HG03064 (cell line): ENCODE data around the gene CRLF2.
"Not testable (repeated sequence)": the region's sequence is repeated elsewhere in the genome, so short reads cannot be mapped to it uniquely, and the experiment has no call there.

ENCODE experiments used
- ATAC-seq: cut with Tn5 transposase; IDR thresholded peaks from one replicate; pipeline ENCODE4 v1.9.1; 2021; ENCODE audit warnings: low read depth; ENCODE audit not compliant: unreplicated experiment

CRLF2 gene

DNA sequence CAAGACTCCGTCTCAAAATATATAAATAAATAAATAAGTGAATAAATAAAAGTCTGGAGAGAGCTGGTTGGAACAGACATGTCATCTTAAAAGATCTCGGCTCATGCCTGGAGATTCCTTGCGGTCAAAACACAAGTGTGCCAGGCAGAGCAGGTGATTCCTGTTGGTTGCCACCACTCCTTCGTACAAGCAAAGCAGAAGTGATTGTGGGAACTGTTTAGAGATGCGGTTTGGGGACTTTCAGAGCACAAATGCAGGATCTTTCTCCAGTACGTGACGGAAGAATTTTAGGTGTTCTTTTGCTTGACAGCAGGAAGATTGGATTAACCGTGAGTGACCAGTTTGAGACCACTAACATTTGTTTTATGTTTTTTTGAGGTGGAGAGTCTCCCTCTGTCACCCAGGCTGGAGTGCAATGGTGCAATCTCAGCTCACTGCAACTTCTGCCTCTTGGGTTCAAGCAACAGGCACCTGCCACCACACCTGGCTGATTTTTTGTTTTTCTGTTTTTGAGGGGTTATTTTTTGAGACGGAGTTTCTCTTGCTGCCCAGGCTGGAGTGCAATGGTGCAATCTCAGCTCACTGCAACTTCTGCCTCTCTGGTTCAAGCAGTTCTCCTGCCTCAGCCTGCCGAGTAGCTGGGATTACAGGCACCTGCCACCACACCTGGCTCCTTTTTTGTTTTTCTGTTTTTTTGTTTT is 2.8 kb upstream of the CRLF2 start:
- ATAC-seq, result no peak

DNA sequence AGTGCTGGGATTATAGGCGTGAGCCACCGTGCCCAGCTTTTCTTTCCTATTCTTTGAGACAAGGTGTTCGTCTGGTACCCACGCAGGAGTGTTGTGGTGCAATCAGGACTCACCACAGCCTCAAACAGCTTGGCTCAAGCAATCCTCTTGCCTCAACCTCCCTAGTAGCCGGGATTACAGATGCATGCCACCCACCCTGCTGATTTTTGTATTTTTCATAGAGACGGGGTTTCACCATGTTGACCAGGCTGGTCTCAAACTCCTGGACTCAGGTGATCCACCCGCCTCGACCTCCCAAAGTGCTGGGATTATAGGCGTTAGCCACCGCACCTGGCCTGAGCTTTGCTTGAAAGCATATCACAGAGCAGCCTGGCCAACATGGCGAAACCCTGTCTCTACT is 1.5 kb upstream of the CRLF2 start:
- ATAC-seq, result no peak

DNA sequence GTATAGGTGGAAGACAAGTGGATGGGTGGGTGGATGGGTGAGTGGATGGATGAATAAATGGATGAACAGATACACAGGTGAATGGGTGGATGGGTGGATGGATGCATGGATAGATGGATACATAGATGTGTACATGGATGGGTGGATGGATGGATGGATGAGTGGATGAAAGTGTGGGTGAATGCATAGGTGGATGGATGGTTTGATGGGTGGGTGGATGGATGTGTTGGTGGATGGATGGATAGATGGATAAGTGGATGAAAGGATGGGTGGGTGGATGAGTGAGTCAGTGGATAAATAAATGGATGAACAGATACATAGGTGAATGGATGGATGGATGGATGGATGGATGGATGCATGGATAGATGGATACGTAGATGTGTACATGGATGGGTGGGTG is 1.6 kb downstream of the CRLF2 start:
- no peak for ATAC-seq

DNA sequence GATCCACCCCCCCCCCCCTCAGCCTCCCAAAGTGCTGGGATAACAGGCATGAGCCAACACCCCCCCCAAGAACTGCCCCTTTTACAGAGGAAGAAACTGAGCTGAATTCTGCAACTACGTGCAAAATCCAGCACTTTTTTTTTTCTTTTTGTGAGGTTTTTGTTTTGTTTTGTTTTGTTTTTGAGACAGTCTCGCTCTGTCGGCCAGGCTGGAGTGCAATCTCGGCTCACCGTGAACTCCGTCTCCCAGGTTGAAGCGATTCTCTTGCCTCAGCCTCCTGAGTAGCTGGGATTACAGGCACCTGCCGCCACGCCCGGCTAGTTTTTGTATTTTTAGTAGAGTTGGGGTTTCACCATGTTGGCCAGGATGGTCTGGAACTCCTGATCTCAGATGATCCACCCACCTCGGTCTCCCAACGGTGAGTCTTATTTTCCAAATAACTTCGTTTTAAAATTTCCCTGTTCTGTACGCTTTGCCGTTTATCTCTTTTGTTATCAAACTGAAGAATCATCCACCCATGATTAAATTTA is 4.9 kb downstream of the CRLF2 start:
- ATAC-seq, result no peak

DNA sequence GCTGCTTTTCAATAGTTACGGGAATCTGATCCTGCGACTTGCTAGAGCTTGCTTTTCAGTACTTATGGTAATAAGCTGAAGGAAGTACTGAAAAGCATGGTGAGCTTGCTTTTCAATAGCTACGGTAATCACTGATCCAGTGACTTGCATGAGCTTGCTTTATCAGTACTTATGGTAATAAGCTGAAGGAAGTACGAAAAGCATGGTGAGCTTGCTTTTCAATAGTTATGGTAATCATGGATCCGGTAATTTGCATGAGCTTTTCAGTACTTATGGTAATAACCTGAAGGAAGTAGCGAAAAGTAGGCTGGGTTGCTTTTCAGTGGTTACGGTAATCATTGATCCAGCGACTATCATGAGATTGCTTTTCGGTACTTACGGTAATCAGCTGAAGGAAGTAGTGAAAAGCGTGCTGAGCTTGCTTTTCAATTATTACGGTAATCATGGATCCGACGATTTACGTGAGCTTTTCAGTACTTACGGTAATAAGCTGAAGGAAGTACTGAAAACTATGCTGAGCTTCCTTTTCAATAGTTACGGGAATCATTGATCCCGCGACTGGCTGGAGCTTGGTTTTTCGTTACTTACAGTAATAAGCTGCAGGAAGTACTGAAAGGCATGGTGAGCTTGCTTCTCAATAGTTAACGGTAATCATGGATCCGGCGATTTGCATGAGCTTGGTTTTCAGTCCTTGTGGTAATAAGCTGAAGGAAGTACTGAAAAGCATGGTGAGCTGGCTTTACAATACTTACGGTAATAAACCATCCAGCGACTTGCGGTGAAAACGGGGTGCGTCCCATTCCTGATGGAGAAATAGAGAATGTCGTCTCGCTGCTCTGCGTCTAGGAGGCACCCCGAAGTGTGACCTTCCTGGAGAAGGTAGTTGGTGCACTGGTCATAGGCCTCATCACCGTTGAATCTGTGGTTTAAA is 6.5 kb downstream of the CRLF2 start:
- no peak for ATAC-seq

- ATAC-seq, result no peak
Observed at GRCh38 chrX:1202251-1202650, 10.2 kb downstream of the CRLF2 start.

- ATAC-seq, result no peak
Observed at GRCh38 chrX:1196436-1196835, 16.0 kb downstream of the CRLF2 start.

- ATAC-seq, result not testable (repeated sequence)
Observed at GRCh38 chrX:1192196-1192595, 20.3 kb downstream of the CRLF2 start.

- no peak for ATAC-seq
Observed at GRCh38 chrX:1190596-1191145, 21.8 kb downstream of the CRLF2 start.

DNA sequence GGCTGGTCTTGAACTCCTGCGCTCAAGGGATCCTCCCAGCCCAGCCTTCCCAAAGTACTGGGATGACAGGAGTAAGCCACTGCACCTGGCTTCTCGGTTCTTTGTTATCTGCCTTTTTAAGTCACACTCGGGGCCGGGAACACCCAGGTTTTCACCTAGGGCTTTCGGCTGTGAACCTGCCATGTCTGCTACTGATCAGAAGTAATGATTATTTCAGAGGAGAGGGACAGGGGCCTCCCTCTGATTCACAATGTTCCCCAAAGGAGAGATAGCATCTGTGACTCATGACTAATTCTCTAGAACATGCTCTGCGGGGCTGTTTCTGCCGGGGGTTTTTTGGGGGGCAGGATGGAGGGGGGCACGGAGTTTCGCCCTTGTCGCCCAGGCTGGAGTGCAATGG is 26.9 kb downstream of the CRLF2 start:
- no peak for ATAC-seq

- ATAC-seq, result no peak
Observed at GRCh38 chrX:1182211-1182610, 30.2 kb downstream of the CRLF2 start.

DNA sequence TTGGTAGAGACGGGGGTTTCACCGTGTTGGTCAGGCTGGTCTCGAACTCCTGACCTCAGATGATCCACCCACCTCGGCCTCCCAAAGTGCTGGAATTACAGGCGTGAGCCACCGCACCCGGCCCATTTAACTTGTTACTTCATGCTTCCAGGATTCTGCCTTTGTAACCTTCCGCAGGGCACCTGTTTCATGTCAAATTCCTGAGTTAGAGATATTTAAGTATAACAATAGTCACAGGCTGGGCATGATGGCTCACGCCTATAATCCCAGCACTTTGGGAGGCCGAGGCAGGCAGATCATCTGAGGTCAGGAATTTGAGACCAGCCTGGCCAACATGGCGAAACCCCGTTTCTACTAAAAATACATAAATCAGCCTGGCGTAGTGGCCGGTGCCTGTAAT is 30.8 kb downstream of the CRLF2 start:
- not testable (repeated sequence) for ATAC-seq

- ATAC-seq, result no peak
Observed at GRCh38 chrX:1181170-1181569, 31.3 kb downstream of the CRLF2 start.

GRCh38 chrX:1178580-1179057 is 33.8 kb downstream of the CRLF2 start:
- ATAC-seq, result no peak

GRCh38 chrX:1176531-1177320 is 35.7 kb downstream of the CRLF2 start:
- ATAC-seq, result not testable (repeated sequence)

- not testable (repeated sequence) for ATAC-seq
Observed at GRCh38 chrX:1174609-1175545, 37.6 kb downstream of the CRLF2 start.

DNA sequence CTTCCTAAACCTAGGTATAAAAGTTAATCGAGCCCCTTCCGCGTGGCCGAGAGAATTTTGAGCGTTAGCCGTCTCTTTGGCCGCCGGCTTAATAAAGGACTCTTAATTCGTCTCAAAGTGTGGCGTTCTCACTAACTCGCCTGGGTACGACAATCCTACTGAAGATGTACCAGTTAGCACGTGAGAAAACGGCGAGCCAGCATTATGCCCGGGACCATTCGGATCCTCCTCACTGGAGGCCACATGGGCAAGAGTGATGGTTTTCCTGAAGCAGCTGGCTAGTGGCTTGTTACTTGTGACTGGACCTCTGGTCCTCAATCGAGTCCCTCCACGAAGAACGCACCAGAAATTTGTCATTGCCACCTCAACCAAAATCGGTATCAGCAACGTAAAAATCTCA is 39.0 kb downstream of the CRLF2 start:
- ATAC-seq, result not testable (repeated sequence)

GRCh38 chrX:1172496-1172895 is 40.0 kb downstream of the CRLF2 start:
- ATAC-seq, result no peak

GRCh38 chrX:1171915-1172314 is 40.5 kb downstream of the CRLF2 start:
- ATAC-seq, result not testable (repeated sequence)
